NCI-H345 treated with DMSO at 0.1 percent for 48 hours (cell line): ENCODE data around the gene PRTN3.

Experiments used
- DNase-seq: peaks from one replicate; lab custom pipeline; 2025; ENCODE audit not compliant: unreplicated experiment; lab: John Stamatoyannopoulos, UW

Gene PRTN3

DNA sequence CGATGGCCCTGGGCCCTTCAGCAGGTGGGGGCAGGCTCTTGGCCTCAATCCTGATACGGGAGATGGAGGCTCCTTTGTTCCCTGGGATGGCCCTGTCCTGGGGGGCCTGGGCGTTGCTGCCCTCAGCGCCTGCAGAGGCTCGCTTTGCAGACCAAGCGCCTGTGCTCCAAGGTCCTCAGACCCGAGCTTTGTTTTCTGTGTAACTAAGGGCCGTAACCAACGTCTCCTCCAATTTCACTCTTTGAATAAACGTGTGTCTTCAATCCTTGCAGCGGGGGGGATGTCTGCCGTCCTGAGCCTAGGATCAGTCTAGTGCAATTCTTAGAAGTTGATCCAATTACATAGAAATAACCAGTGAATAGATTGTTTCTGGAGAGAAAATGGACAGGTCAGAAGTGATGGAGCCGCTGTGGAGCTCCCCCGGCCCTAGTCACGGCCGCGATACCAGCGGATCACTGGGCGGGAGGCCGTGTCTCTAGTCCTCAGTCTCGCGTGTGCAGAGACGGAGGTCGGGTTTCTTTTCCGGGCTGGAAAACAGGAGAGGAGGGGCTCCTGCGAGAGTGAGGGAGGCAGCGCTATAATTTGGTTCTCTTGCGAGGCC, 38.2 kb upstream of the PRTN3 start:
- DNase-seq: no peak

DNA sequence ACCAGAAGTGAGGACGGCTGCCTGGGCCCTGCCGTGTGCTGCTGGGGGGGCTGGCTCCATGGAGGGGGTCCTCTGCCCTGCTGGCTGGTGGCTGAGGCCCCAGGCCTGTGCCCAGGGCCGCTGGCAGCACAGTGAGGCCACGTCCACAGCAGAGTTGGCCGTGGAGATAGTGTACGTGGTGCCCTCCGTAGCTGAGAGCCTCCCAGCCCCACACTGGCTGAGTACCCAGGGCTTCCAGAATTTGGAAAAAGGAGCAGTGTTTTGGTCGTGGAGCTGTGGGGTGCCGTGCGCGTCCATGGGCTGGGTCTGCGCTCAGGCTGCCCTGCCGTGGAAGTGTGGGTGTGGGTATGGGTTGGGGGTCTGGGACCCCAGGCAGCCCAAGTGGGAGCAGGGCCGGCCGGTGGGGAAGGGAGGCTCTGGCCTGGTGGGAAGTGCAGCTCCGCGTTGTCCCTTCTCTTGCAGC, 37.7 kb upstream of the PRTN3 start:
- DNase-seq: no peak

DNA sequence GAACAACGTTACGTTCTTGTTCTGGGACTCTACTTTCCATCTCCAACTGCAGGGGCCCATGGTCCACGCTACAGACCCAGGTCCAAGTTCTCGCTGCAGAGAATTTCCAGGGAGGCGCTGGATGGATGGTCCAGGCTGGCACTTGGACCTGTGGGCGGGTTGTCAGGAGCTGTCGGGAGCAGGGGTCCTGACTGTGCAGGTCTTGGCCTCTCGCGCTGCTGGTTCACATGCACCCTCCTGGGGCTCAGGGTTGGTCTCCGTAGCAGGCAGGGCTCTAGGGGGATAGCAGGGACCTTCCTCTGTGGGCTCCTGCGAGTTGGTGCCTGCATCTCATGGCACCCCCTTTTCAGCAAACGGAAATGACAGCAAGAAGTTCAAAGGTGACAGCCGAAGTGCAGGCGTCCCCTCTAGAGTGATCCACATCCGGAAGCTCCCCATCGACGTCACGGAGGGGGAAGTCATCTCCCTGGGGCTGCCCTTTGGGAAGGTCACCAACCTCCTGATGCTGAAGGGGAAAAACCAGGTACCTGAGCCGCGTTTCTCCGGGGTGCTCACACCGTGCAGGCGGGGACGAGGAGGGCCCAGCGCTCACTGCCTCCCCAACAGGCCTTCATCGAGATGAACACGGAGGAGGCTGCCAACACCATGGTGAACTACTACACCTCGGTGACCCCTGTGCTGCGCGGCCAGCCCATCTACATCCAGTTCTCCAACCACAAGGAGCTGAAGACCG, 36.9 kb upstream of the PRTN3 start:
- DNase-seq: no peak

DNA sequence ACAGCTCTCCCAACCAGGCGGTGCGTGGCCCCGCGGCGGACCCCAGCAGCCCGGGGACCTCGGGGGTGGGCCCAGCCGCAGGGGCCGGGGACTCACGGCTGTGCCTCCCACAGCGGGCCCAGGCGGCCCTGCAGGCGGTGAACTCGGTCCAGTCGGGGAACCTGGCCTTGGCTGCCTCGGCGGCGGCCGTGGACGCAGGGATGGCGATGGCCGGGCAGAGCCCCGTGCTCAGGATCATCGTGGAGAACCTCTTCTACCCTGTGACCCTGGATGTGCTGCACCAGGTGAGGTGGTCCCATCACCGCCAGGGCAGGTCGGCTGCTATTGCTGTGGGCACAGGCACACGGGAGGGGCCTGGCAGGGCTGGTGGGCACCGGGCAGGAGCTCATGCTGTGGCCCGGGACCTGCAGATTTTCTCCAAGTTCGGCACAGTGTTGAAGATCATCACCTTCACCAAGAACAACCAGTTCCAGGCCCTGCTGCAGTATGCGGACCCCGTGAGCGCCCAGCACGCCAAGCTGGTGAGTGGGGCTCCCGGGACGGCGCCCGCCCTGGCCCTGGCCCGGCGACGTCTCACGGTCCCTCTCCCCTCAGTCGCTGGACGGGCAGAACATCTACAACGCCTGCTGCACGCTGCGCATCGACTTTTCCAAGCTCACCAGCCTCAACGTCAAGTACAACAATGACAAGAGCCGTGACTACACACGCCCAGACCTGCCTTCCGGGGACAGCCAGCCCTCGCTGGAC, 36.2 kb upstream of the PRTN3 start:
- no peak for DNase-seq

DNA sequence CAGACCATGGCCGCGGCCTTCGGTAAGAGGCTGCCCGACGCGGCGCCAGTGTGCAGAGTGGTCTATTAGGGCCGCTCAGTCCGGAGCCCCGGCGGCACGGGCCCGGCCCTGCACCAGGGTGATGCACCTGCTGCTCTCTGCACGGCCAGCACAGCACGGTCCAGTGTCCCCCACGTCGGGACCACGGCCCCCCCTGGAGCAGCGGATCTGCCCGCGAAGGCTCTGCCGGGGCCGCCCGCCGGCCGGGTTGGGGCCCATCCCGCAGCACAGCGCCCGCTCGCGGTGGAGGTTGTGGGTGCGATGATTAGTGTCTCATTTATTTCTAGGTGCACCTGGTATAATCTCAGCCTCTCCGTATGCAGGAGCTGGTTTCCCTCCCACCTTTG, 35.6 kb upstream of the PRTN3 start:
- no peak for DNase-seq

DNA sequence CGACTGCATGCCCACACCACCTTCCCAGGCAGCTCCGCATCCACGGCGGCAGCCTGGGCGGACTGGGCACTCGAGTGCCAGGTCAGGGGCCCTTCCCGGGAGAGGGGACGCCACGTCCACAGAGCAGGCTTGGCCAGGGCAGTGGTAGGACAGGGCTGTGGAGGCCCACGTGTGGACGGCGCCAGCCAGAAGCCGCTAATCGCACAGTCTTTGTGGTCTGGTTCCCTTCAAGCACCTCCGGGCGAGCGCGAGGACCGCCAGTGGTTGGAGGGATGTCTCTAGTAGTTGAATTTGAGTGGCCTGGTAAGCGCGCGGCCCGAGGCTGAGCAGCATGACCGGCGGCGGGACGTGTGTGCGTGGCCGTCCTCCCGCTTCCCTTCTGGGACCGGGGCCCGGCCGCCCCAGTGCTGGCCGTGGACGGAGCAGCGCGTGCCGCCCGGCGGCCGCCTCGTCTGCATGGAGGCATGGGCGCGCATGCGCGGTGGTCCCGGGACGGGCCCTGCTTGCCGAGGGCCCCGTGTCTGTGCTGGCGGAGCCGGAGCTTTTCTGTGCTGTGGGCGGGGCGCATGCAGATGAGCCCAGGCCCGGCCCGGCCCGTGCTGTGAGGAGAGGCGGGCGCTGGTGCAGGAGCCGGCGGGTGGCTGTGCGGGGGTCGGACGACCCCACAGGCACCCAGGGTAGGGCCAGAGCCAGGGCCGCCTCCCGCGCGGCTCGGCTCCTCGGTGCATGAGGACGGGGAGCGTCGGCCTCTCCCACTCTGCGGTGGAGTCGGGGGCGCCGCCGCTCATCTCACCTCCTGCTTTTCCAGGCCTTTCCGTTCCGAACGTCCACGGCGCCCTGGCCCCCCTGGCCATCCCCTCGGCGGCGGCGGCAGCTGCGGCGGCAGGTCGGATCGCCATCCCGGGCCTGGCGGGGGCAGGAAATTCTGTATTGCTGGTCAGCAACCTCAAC, 34.9 kb upstream of the PRTN3 start:
- no peak for DNase-seq

DNA sequence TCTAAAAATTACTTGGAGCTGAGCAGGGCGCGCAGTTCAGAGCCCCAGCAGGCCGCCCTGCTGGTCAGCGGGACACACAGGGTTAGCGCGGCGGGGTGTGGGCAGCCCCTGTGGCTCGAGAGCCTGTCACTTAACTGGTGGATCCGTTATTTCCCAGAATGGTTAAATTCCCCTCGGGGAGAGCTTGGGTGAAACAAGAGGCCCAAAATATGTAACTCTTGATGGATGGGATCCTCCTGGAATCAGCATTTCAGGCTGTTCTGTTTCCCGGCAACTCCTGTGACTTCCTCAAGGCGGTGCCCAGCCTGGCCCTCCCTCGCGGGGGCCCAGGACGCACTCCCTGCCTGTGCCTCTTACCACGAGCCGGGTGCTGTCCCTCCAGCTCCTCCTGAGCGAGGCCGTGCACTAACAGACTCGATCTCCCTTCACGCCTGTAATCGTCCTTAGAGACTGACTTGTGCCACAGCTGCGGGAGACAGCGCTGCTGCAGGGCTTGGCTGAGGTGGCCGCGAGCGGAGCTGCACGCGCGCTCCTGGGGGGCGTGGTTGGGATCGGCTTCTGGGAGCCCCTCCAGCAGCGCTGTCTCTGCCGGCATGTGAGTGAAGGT, 33.9 kb upstream of the PRTN3 start:
- no peak for DNase-seq

DNA sequence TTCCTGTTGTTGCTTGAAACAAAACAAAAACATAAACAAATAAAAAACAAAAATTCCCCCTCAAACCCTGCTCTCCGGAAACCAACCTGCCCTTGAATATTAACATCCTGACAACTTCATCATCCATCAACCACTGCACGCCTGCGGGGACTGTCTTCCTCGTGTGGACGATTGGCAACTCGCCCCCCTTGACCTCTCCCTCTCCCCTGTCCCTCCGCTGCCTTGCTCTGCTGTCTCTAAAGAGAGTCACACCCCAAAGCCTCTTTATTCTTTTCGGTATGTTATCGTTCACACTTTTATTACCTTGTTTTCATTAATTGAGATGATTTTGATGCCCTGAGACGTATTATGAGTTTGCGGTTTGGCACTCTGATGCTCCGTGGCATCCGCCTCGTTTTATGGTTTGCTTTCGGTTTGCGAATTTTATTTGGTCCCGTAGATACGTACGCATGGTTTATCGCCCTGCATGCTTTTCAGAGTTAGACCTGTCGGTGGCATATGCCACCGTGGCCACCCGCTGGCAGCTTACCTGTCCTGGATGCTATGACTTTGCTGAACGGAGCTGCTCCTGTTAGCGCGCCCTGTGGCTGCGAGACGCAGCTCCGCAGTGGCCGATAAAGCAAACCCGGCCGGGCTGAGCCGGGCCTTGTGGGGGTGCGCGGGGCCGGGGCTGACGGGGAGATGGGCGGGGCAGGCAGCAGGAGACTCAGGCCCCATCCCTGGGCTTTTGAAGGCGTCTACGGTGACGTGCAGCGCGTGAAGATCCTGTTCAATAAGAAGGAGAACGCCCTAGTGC, 33.0 kb upstream of the PRTN3 start:
- DNase-seq: no peak

DNA sequence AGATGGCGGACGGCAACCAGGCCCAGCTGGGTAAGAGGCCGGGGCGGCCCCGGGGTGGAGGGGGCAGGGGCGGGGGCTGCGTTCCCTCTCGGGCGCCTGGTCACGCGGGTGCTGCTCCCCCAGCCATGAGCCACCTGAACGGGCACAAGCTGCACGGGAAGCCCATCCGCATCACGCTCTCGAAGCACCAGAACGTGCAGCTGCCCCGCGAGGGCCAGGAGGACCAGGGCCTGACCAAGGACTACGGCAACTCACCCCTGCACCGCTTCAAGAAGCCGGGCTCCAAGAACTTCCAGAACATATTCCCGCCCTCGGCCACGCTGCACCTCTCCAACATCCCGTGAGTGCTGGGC, 32.4 kb upstream of the PRTN3 start:
- DNase-seq: no peak

DNA sequence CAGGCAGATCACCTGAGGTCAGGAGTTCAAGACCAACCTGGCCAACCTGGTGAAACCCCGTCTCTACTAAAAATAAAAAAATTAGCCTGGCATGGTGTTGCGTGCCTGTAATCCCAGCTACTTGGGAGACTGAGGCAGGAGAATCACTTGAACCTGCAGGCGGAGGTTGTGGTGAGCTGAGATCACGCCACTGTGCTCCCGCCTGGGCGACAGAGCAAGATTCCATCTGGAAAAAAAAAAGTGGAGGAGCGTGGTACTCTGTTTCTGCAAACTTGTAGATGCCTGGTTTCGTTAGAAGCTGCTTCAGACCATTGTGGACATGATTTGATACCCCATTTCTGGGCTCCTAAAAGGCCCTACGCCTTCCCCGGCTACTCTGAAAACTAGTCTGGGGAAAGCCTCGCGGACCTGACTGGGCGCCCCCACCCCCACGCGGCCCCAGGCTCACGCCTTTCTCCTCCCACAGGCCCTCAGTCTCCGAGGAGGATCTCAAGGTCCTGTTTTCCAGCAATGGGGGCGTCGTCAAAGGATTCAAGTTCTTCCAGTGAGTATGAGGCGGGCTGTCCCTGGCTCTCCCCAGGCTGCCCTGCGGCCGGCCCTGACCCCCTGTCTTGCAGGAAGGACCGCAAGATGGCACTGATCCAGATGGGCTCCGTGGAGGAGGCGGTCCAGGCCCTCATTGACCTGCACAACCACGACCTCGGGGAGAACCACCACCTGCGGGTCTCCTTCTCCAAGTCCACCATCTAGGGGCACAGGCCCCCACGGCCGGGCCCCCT, 30.5 kb upstream of the PRTN3 start:
- no peak for DNase-seq

DNA sequence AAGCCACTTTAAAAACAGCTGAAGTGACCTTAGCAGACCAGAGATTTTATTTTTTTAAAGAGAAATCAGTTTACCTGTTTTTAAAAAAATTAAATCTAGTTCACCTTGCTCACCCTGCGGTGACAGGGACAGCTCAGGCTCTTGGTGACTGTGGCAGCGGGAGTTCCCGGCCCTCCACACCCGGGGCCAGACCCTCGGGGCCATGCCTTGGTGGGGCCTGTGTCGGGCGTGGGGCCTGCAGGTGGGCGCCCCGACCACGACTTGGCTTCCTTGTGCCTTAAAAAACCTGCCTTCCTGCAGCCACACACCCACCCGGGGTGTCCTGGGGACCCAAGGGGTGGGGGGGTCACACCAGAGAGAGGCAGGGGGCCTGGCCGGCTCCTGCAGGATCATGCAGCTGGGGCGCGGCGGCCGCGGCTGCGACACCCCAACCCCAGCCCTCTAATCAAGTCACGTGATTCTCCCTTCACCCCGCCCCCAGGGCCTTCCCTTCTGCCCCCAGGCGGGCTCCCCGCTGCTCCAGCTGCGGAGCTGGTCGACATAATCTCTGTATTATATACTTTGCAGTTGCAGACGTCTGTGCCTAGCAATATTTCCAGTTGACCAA, 29.8 kb upstream of the PRTN3 start:
- no peak for DNase-seq

DNA sequence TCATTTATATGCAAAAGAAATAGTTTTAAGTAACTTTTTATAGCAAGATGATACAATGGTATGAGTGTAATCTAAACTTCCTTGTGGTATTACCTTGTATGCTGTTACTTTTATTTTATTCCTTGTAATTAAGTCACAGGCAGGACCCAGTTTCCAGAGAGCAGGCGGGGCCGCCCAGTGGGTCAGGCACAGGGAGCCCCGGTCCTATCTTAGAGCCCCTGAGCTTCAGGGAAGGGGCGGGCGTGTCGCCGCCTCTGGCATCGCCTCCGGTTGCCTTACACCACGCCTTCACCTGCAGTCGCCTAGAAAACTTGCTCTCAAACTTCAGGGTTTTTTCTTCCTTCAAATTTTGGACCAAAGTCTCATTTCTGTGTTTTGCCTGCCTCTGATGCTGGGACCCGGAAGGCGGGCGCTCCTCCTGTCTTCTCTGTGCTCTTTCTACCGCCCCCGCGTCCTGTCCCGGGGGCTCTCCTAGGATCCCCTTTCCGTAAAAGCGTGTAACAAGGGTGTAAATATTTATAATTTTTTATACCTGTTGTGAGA, 29.2 kb upstream of the PRTN3 start:
- DNase-seq: no peak

DNA sequence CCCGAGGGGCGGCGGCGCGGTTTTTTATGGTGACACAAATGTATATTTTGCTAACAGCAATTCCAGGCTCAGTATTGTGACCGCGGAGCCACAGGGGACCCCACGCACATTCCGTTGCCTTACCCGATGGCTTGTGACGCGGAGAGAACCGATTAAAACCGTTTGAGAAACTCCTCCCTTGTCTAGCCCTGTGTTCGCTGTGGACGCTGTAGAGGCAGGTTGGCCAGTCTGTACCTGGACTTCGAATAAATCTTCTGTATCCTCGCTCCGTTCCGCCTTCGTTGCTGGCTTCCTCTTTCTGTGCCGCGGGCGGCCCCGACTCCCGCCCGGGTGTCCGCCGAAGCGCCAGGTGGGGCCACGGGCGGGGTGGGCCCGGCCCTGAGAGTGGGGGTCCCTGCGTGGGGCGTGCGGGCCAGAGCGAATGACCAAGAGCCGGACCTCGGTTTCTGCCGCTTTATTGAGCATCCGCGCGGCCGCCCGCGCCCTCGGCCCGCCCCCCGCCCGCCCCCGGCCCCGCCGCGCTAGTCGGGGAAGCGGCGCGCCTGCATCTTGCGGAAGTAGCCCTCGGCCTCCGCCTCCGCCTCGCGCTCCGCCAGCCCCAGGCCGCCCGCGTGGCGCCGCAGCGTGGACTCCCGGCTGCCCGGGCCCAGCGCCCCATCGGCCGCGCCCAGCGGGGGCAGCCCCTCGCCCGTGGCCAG, 28.6 kb upstream of the PRTN3 start:
- no peak for DNase-seq

DNA sequence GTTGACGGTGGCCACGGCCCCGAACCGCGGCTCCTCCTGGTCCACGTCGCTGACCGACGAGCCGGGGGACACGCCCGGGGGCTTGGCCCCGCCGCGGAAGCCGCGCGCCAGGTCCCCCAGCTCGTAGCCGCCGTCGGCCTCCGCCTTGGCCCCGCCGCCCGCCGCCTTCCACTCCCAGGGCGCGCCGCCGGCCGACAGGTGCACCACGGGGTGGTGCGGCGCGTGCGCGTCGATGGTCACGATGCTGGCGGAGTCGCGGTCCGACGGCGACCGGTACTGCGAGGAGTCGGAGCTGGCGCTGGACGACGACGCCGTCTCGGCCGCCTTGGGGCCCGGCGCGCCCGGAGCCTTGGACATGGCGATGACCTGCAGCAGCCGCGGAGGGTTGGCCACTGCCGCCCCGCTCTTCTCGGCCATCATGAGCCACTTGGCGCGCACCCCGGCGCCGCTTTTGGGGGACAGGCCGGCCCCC, 28.0 kb upstream of the PRTN3 start:
- no peak for DNase-seq

DNA sequence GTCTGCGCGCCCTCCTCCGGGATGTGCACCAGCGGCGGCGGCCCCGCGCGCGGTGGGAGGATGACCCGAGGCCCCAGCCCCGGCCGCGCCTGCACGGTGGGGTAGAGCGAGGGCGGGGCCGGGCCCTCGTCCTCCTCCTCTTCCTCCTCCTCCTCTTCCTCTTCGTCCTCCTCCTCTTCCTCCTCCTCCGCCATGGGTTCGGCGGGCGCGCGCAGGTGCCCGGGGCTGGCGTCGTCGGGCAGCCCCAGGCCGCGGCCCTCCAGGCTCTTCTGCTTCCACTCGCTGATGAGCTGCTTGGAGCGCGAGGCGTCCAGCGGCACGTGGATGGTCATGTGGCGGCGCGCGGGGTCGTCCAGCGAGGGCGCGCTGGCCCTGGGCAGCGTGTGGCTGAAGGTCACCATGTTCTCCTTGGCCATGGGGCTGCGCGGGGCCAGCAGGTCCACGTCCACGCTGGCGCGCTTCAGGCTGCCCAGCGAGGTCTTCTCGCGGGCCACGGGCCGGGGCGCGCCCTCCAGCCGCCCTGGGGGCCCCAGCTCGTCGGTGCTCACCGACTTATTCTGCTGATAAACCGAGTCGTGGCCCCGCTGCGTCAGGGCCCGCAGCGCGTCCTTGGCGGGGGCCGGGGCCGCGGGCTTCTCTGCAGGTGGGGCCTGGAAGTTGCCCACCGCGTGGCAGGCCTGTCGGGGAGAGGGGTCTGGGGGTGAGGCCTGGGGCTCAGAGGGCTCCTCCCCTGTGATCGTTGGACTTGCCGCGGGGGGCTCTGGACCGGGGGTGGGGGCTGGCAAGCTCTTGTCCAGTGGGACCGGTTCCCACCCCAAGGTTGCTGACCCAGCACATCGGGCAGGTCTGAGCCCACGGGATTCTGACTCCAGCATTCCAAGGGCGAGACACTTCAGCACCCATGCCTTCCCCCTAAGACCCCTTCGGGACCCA, 27.3 kb upstream of the PRTN3 start:
- DNase-seq: no peak

DNA sequence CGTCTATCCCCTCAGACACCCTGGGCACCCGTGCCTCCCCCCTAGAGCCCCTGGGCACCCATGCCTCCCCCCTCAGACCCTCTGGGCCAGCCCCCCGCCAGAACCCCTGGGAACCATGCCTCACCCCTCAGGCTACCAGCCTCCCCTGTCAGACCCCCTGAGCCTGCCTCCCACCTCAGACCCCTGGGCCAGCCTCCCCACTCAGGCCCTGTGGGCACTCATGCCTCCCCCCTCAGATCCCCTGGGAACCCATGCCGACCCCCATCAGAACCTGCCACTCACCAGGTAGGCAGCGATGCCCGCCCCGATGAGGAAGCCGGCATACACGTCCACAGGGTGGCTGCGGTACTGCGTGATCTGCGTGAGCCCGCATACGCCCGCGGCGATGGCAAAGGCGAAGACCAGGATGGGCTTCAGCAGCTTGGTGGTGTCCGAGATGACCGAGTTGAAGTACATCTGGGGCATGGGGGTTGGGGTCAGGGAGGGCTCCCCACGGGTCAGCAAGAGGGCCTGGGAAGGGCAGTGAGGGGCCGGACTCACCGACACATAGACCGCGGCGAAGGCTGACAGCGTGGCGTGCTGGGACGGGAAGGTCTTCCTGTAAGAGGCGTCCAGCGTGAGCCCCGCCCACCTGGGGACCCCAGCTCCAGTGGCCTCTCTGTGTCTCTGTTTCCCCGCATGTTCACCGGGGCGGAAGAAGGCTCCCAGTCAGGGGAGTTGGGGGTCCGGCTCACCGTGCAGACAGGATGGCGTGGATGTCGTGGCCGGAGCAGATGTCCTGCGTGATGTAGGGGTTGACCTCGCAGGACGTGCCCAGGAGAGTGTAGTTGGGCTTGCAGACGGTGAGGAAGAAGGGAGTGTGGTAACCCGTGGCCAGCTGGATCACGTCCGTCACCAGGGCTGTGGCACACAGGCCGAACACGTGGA, 26.4 kb upstream of the PRTN3 start:
- DNase-seq: no peak
